ENCODE results near the gene S100PBP.

DNA sequence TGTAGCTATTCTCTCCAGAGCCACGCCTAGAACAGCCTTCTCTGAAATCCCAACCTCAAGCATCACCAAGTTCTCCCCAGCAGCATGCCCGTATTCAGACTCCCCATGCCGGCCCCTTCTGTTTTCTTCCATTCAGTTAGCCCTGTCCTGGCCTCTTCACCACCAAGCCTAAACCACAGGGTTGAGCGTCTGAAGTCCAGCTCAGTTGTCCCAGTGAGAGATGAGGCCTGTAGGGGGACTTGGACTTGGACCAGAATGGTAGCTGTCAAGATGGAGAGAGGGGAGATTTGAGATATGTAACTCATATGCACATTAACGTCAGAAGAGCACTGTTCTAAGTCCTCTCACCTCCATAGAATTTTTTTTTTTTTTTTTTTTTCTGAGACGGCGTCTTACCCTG is 89.2 kb downstream of the S100PBP start:
- TF ChIP-seq, protein P1, sequence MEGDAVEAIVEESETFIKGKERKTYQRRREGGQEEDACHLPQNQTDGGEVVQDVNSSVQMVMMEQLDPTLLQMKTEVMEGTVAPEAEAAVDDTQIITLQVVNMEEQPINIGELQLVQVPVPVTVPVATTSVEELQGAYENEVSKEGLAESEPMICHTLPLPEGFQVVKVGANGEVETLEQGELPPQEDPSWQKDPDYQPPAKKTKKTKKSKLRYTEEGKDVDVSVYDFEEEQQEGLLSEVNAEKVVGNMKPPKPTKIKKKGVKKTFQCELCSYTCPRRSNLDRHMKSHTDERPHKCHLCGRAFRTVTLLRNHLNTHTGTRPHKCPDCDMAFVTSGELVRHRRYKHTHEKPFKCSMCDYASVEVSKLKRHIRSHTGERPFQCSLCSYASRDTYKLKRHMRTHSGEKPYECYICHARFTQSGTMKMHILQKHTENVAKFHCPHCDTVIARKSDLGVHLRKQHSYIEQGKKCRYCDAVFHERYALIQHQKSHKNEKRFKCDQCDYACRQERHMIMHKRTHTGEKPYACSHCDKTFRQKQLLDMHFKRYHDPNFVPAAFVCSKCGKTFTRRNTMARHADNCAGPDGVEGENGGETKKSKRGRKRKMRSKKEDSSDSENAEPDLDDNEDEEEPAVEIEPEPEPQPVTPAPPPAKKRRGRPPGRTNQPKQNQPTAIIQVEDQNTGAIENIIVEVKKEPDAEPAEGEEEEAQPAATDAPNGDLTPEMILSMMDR (IDR thresholded peaks at IDR 0.05), result no peak
- TF ChIP-seq POLR2A (IDR thresholded peaks at IDR 0.05), result no peak

Measured in Peyer's patch (tissue), 4 donors.